H1 (cell line): ENCODE results near the gene CELF1. TPM values are rescaled to one million over a fixed set of nuclear protein-coding genes. Genes with fewer than 3 reads are reported as not detected.

Experiments
- CTCF ChIA-PET: fragments of 300-600 bp; sonication (Branson Sonifier 250); formaldehyde crosslinking; loops from one replicate; lab custom pipeline; 2021; ENCODE audit not compliant: partially characterized antibody; lab: Charles Lee
- POLR2A ChIA-PET: fragments of 300-600 bp; sonication (Branson Sonifier 250); formaldehyde crosslinking; loops from one replicate; lab custom pipeline; 2021; ENCODE audit warnings: inconsistent platforms; ENCODE audit not compliant: partially characterized antibody; lab: Charles Lee
- DNase-seq, 2 experiments: peaks; one replicate each; pipeline versions ENCODE4 v3.0.0 to v3.0.0-alpha.2; 2010 to 2022; ENCODE audit warnings: low spot score in 2 of 2, low read depth in 1 of 2, mixed read lengths in 1 of 2
- FAIRE-seq: peaks from 2 replicates; lab custom pipeline; 2011; peaks lifted over from hg19 to GRCh38; lab: Jason Lieb, UNC
- H2AFZ ChIP-seq: 2 replicates; pipeline ENCODE4 v1.8.1; 2012; ENCODE audit warnings: low read length, inconsistent platforms
- H2AK5ac ChIP-seq: 2 replicates; pipeline ENCODE4 v1.6.1; 2013; ENCODE audit warnings: low read depth, low read length
- H2BK120ac ChIP-seq: replicated peaks from 2 replicates; pipeline ENCODE3; 2013; ENCODE audit warnings: low read depth, low read length, inconsistent platforms
- H2BK12ac ChIP-seq: 2 replicates; pipeline ENCODE4 v1.6.1; 2013; ENCODE audit warnings: low read depth, low read length
- H2BK15ac ChIP-seq: 2 replicates; pipeline ENCODE4 v1.6.1; 2013; ENCODE audit warnings: low read length
- H2BK20ac ChIP-seq: 2 replicates; pipeline ENCODE4 v1.6.1; 2013; ENCODE audit warnings: low read length
- H2BK5ac ChIP-seq: 2 replicates; pipeline ENCODE4 v1.6.1; 2013; ENCODE audit warnings: low read depth, low read length
- H3K14ac ChIP-seq: 2 replicates; pipeline ENCODE4 v1.6.1; 2013; ENCODE audit warnings: inconsistent platforms; ENCODE audit not compliant: insufficient read length
- H3K18ac ChIP-seq: 2 replicates; pipeline ENCODE4 v1.6.1; 2013; ENCODE audit warnings: low read length; ENCODE audit errors: extremely low read depth
- H3K23ac ChIP-seq: 2 replicates; pipeline ENCODE4 v1.6.1; 2013; ENCODE audit warnings: inconsistent platforms; ENCODE audit not compliant: insufficient read length
- H3K23me2 ChIP-seq: 2 replicates; pipeline ENCODE4 v1.6.1; 2013; ENCODE audit warnings: low read depth, low read length
- H3K27ac ChIP-seq: 2 replicates; pipeline ENCODE4 v1.6.1; 2011; ENCODE audit warnings: low read depth, low read length, inconsistent platforms
- H3K27me3 ChIP-seq, 4 experiments: replicated peaks in 1 of 4; 1 replicate in 1 of 4; 2 replicates in 3 of 4; pipeline versions ENCODE4 v1.6.1 to v1.8.1; 2011 to 2013; ENCODE audit warnings: low read length in 3 of 4, mild to moderate bottlenecking in 3 of 4, inconsistent platforms in 2 of 4, mixed read lengths in 2 of 4, moderate library complexity in 1 of 4; ENCODE audit not compliant: control insufficient read depth in 3 of 4, insufficient read depth in 3 of 4; ENCODE audit errors: extremely low read depth in 1 of 4
- H3K36me3 ChIP-seq, 4 experiments: 2 replicates each; pipeline versions ENCODE4 v1.6.1 to v1.8.1; 2011 to 2013; ENCODE audit warnings: mild to moderate bottlenecking in 4 of 4, low read length in 3 of 4, moderate library complexity in 2 of 4, control low read depth in 1 of 4, inconsistent platforms in 1 of 4; ENCODE audit not compliant: insufficient read depth in 4 of 4, control insufficient read depth in 2 of 4
- H3K4ac ChIP-seq: replicated peaks from 2 replicates; pipeline ENCODE3; 2013; ENCODE audit warnings: low read length, low read depth, mixed read lengths, inconsistent platforms; ENCODE audit not compliant: insufficient read length
- H3K4me1 ChIP-seq, 4 experiments: replicated peaks in 1 of 4; 1 replicate in 1 of 4; 2 replicates in 3 of 4; pipeline versions ENCODE4 v1.6.1 to v1.8.1; 2011 to 2013; ENCODE audit warnings: low read length in 3 of 4, inconsistent platforms in 2 of 4, mixed read lengths in 1 of 4; ENCODE audit not compliant: insufficient read depth in 4 of 4, control insufficient read depth in 3 of 4
- H3K4me2 ChIP-seq, 2 experiments: 2 replicates each; pipeline versions ENCODE4 v1.6.1 to v1.8.1; 2011 to 2013; ENCODE audit warnings: low read depth in 2 of 2, low read length in 2 of 2, control low read depth in 1 of 2, inconsistent platforms in 1 of 2, mild to moderate bottlenecking in 1 of 2; ENCODE audit not compliant: insufficient read depth in 1 of 2
- H3K4me3 ChIP-seq, 4 experiments: fragments of 200-600, 300-600 bp in 1 of 4; sonication (generic), shearing (Covaris generic), sonication (Bioruptor Twin) in 1 of 4; 2 replicates each; pipeline versions ENCODE4 v1.5.1 to v1.8.1; 2011 to 2016; ENCODE audit warnings: low read length in 4 of 4, low read depth in 3 of 4, control low read depth in 2 of 4, inconsistent platforms in 2 of 4, mild to moderate bottlenecking in 2 of 4, mixed read lengths in 1 of 4, moderate library complexity in 1 of 4; ENCODE audit not compliant: insufficient read depth in 2 of 4; ENCODE audit errors: extremely low read depth in 1 of 4
- H3K56ac ChIP-seq: replicated peaks from 2 replicates; pipeline ENCODE3; 2013; ENCODE audit warnings: low read depth, mild to moderate bottlenecking, mixed read lengths, low read length, inconsistent platforms; ENCODE audit not compliant: insufficient read length
- H3K79me1 ChIP-seq: 2 replicates; pipeline ENCODE4 v1.6.1; 2013; ENCODE audit warnings: low read depth, low read length, control low read depth
- H3K79me2 ChIP-seq, 2 experiments: 2 replicates each; pipeline versions ENCODE4 v1.6.1 to v1.8.1; 2012 to 2013; ENCODE audit warnings: low read length in 2 of 2, mild to moderate bottlenecking in 2 of 2, inconsistent platforms in 1 of 2; ENCODE audit not compliant: insufficient read depth in 2 of 2, control insufficient read depth in 1 of 2
- H3K9ac ChIP-seq, 4 experiments: replicated peaks in 1 of 4; 1 replicate in 1 of 4; 2 replicates in 3 of 4; pipeline versions ENCODE4 v1.6.1 to v1.8.1; 2011 to 2013; ENCODE audit warnings: low read depth in 3 of 4, low read length in 3 of 4, control low read depth in 2 of 4, mild to moderate bottlenecking in 2 of 4, moderate library complexity in 2 of 4, inconsistent platforms in 1 of 4; ENCODE audit errors: extremely low read depth in 1 of 4
- H3K9me3 ChIP-seq, 2 experiments: 2 replicates each; pipeline versions ENCODE4 v1.6.1 to v1.8.1; 2012 to 2013; ENCODE audit warnings: mild to moderate bottlenecking in 2 of 2, moderate library complexity in 2 of 2, control low read depth in 1 of 2, inconsistent platforms in 1 of 2, low read depth in 1 of 2, low read length in 1 of 2, mixed read lengths in 1 of 2; ENCODE audit not compliant: insufficient read depth in 2 of 2
- H4K20me1 ChIP-seq, 2 experiments: replicated peaks in 1 of 2; 2 replicates each; pipeline versions ENCODE3 to v1.8.1; 2011 to 2013; ENCODE audit warnings: inconsistent platforms in 2 of 2, low read length in 2 of 2, mild to moderate bottlenecking in 1 of 2; ENCODE audit not compliant: insufficient read depth in 2 of 2, control insufficient read depth in 1 of 2
- H4K5ac ChIP-seq: 2 replicates; pipeline ENCODE4 v1.6.1; 2013; ENCODE audit warnings: low read length, low read depth, mixed read lengths, inconsistent platforms; ENCODE audit not compliant: insufficient read length
- H4K8ac ChIP-seq: 2 replicates; pipeline ENCODE4 v1.8.0; 2013; ENCODE audit warnings: mild to moderate bottlenecking, moderate library complexity, low read length, inconsistent platforms; ENCODE audit not compliant: insufficient read depth; ENCODE audit errors: extremely low read depth
- H4K91ac ChIP-seq: replicated peaks from 2 replicates; pipeline ENCODE3; 2013; ENCODE audit warnings: low read length, mixed read lengths, inconsistent platforms; ENCODE audit not compliant: insufficient read length
- CHD1 ChIP-seq: IDR thresholded peaks from 2 replicates; pipeline ENCODE4 v1.6.1; 2012; ENCODE audit warnings: low read depth, low read length, improper control_type of control experiment
- CHD2 ChIP-seq: IDR thresholded peaks from 2 replicates; pipeline ENCODE4 v1.6.1; 2012; ENCODE audit warnings: low read length, improper control_type of control experiment
- EZH2 ChIP-seq: fragments of 200-600 bp; sonication (generic); IDR thresholded peaks from 2 replicates; pipeline ENCODE4 v1.7.1; 2012; ENCODE audit warnings: low read depth, mild to moderate bottlenecking, moderate library complexity, low read length, inconsistent platforms; ENCODE audit not compliant: severe bottlenecking
- POU5F1 ChIP-seq: IDR thresholded peaks from 2 replicates; pipeline ENCODE4 v1.6.1; 2011; ENCODE audit warnings: low read depth, mild to moderate bottlenecking, low read length, moderate library complexity
- SIX5 ChIP-seq: IDR thresholded peaks from 2 replicates; pipeline ENCODE4 v1.6.1; 2011; ENCODE audit warnings: mild to moderate bottlenecking, low read depth, low read length
- SP1 ChIP-seq: IDR thresholded peaks from 2 replicates; pipeline ENCODE4 v1.6.1; 2011; ENCODE audit warnings: low read depth, low read length
- SRF ChIP-seq: IDR thresholded peaks from 2 replicates; pipeline ENCODE4 v1.6.1; 2011; ENCODE audit warnings: mild to moderate bottlenecking, low read depth, low read length, moderate library complexity
- SUZ12 ChIP-seq: fragments of 200-600 bp; sonication (generic); IDR thresholded peaks from 2 replicates; pipeline ENCODE4 v1.6.1; 2012; ENCODE audit warnings: mild to moderate bottlenecking, inconsistent platforms, low read length, moderate library complexity, mixed read lengths
- WGBS, 2 experiments: shearing (Covaris generic) in 1 of 2; methylation state at CpG; one replicate each; pipeline versions ENCODE4 v1.1.6 to v1.1.7; 2013 to 2015; ENCODE audit warnings: low lambda C conversion rate in 2 of 2, mixed read lengths in 2 of 2, inconsistent platforms in 1 of 2, low coverage in 1 of 2, missing lambda C conversion rate in 1 of 2; ENCODE audit not compliant: insufficient replicate concordance in 2 of 2, insufficient coverage in 1 of 2, insufficient read length in 1 of 2; ENCODE audit errors: extremely low coverage in 1 of 2, missing lambda C conversion rate in 1 of 2; 5-methylcytosine and 5-hydroxymethylcytosine counted together
- polyA plus RNA-seq, 7 experiments: library from polyadenylated mRNA; depleted of rRNA in 3 of 7; stranded (reverse) in 5 of 7; unstranded in 2 of 7; fragments of >200 nt in 5 of 7; fragments of 200-250 nt in 2 of 7; gene quantifications; 1 replicate in 5 of 7; 2 replicates in 1 of 7; 4 replicates in 1 of 7; pipeline versions ENCODE4 v1.2.1 to v1.2.3, GENCODE V29; 2011 to 2013; ENCODE audit warnings: missing spikeins in 2 of 7, mixed read lengths in 2 of 7
- total RNA-seq: library from RNA; stranded (reverse); fragmentation: NEBNext Ultra II Directional; extraction: Animal tissue kit (Norgen Biotek cat#: 25700); gene quantifications from 2 replicates; pipeline ENCODE4 v1.2.1, GENCODE V29; 2021

The CELF1 gene
- total and polyA plus RNA-seq, 2 of the 8 experiments (the other 6 are each of a cell fraction or from before 2014, with no cell fraction given): 131 to 197 TPM

DNA sequence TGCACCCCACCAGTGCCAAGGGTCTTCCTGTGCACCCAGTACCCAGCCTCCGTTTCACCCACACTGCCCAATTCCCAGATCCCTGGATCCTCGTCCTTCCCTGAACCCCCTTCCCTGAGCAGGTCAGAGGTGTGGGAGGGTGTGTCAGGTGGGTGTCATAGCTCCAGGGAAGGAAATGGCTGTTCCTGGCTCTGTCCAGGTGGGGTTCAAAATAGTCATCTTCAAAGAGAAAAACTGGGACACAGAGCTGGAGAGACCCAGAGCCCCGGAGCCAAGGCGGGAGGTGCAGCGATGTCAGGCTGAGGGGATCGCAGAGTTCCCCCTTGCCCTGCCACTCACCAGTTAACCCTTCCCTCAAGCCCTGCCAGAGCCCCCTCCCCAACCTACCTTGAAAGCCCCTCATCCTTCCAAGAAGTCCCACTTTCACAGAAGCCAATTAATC, 40.6 kb upstream of the CELF1 start:
- FAIRE-seq (no peak), DNase-seq (no peak)
- peaks cover 0 to 32% (median 26%) of the 10 kb centered on the region in 4 experiments; a peak in 6 of 7 replicates for H3K27me3 ChIP-seq
- peak overlapping the region; percentile 37 for H2AFZ ChIP-seq
- ChIA-PET CTCF (interaction anchor here (0.5 to 2.6 kb wide), 4 partner anchors 16 to 259 kb away, joined by 3 to 9 read pairs (median 5); no protein-coding TSS in a partner anchor), POLR2A (interaction anchor here (0.6 to 5.1 kb wide), 10 partner anchors 8 to 174 kb away, joined by 3 to 42 read pairs (median 8); partner anchors contain the start of genes FAM180B, KBTBD4, NDUFS3 and PTPMT1)
- no peaks in the 10 kb centered on the region for H4K20me1 ChIP-seq
- H3K56ac ChIP-seq: no peak overlapping the region
- H3K14ac ChIP-seq: no peak overlapping the region
- H3K4me1 ChIP-seq: peaks cover 3 to 8% (median 4%) of the 10 kb centered on the region in 4 experiments; a peak in 6 of 7 replicates
- peaks cover 2% of the 10 kb centered on the region; the same call in 1 of the 2 replicates for H3K23me2 ChIP-seq
- H3K9ac ChIP-seq: peak overlapping the region in 1 of 4 experiments; percentile 8; a peak in 1 of 7 replicates
- no peak overlapping the region for H4K5ac ChIP-seq
- no peaks in the 10 kb centered on the region for H3K79me2 ChIP-seq
- no peak overlapping the region for H2AK5ac ChIP-seq
- no peak overlapping the region for H3K27ac ChIP-seq
- no peaks in the 10 kb centered on the region for H3K36me3 ChIP-seq
- peak overlapping the region; percentile 46; the same call in 1 of the 2 replicates for H2BK12ac ChIP-seq
- no peak overlapping the region for H3K4ac ChIP-seq
- H4K8ac ChIP-seq: no peak overlapping the region
- peak overlapping the region; percentile 49 to 94 (median 63) for H3K4me3 ChIP-seq
- no peak overlapping the region for H2BK15ac ChIP-seq
- no peaks in the 10 kb centered on the region for H3K79me1 ChIP-seq
- H4K91ac ChIP-seq: no peak overlapping the region
- no peak overlapping the region for H3K18ac ChIP-seq
- WGBS, 2 experiments: 14% methylated on average over 6 of the region's 6 CpGs; no CpG with 5 or more reads in 1 of the 2 experiments
- peak; percentile 38 for TF ChIP-seq EZH2
- no peak for TF ChIP-seq SP1
- TF ChIP-seq CHD2: no peak
- TF ChIP-seq SIX5: no peak
- peak; percentile 42; the same call in 1 of the 2 replicates for TF ChIP-seq SUZ12
- no peak for TF ChIP-seq POU5F1
- no peak for TF ChIP-seq CHD1
- TF ChIP-seq SRF: no peak
- H2BK20ac ChIP-seq: 0 out of 2 replicates have a peak overlapping the region, but pooled peaks have one; percentile 9
- H3K9me3 ChIP-seq: no peaks in the 10 kb centered on the region
- H2BK120ac ChIP-seq: no peak overlapping the region
- H2BK5ac ChIP-seq: no peak overlapping the region
- no peak overlapping the region for H3K23ac ChIP-seq
- H3K4me2 ChIP-seq: peak overlapping the region; percentile 66 to 69
